ENCODE data around the gene SYNJ2BP.
"Not testable (repeated sequence)": the region's sequence is repeated elsewhere in the genome, so short reads cannot be mapped to it uniquely, and the experiment has no call there.

Gene SYNJ2BP, protein sequence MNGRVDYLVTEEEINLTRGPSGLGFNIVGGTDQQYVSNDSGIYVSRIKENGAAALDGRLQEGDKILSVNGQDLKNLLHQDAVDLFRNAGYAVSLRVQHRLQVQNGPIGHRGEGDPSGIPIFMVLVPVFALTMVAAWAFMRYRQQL

GRCh38 chr14:70416725-70417349 is at the start of gene SYNJ2BP:
TSS of gene SYNJ2BP (minus strand) at chr14:70417090. CDS start at chr14:70416963, 127 bp downstream.
- peak; percentile 34 to 59 for DNase-seq

GRCh38 chr14:70454731-70455130 is 37.8 kb upstream of the SYNJ2BP start:
- DNase-seq = no peak

DNA sequence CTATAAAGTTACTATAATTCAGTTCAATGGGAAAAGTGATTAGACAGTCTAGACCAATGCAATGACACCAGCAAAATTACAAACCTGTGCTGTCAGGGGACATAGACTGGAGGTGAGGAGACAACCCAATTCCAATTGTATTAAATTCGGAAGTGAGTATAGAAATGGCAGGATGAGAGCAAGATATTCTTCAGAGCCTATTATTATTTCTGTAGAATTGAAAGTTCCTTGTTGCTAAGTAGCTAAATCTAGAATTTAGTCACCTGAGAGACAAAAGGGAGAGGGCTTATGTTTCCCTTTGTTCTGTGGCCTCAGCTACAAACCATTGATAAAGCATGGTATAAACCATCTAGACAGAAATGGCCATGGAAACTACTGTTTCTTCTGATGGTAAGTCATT is 35.0 kb upstream of the SYNJ2BP start, which contains the start of gene ADAM21:
TSS of gene ADAM21 (plus strand) at position 301 of the 400 bp plus-strand sequence. CDS start 5,326 bp downstream, outside the sequence.
- no peak for DNase-seq

- no peak for DNase-seq
These were observed 31.9 kb upstream of the SYNJ2BP start for GRCh38 chr14:70448633-70449340.

- DNase-seq = no peak
These were observed 25.9 kb upstream of the SYNJ2BP start for GRCh38 chr14:70442750-70443149.

- DNase-seq = no peak
These were observed 24.8 kb upstream of the SYNJ2BP start for GRCh38 chr14:70441641-70442040.

GRCh38 chr14:70436867-70437266 is 20.0 kb upstream of the SYNJ2BP start:
- DNase-seq = no peak

- not testable (repeated sequence) for DNase-seq
These were observed 9.7 kb upstream of the SYNJ2BP start for GRCh38 chr14:70426555-70426954.

GRCh38 chr14:70425354-70425753 is 8.5 kb upstream of the SYNJ2BP start:
- no peak for DNase-seq

GRCh38 chr14:70422538-70422937 is 5.6 kb upstream of the SYNJ2BP start:
- DNase-seq = no peak

- DNase-seq = not testable (repeated sequence)
These were observed 2.5 kb upstream of the SYNJ2BP start for GRCh38 chr14:70419270-70419931.

GRCh38 chr14:70416338-70416724 is 559 bp downstream of the SYNJ2BP start:
- no peak for DNase-seq

GRCh38 chr14:70415788-70416187 is 1.1 kb downstream of the SYNJ2BP start:
- DNase-seq = no peak

DNA sequence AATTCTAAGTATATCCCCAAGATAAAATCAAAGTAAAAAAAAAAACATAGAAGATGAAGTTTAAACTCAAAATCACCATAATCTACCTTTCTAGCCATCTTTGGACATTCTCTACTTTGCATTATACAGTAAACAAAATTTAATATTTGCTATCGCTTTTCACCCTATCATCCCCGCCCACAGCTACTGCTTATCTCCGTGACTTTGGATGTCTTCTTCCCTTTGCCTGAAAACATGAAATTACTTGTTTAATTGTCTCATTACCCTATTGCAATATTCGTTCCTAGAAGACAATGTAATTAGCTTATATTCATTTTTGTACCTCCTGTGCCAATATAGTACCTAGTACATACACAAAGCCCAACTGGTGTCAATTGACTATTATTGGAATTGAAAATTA is 9.3 kb downstream of the SYNJ2BP start:
- DNase-seq = no peak

DNA sequence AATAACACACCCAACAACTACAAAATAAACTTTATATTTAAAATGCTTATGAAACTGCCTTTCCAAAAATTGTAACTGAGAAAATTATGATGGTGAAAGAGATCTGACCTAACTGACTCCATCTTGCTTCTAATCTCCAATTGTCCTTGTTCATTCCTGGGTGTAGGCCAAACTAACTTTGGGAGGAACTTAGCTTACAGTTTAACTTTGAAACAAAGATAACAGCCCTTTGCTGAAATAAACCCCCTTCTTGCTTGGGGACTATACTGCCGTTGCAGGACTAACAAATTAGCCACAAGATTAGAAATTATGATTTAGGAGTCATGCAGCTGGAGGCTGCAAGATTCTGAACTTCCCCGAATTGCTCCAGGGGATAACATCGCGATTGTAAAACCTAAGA is 10.7 kb downstream of the SYNJ2BP start:
- DNase-seq = not testable (repeated sequence)

DNA sequence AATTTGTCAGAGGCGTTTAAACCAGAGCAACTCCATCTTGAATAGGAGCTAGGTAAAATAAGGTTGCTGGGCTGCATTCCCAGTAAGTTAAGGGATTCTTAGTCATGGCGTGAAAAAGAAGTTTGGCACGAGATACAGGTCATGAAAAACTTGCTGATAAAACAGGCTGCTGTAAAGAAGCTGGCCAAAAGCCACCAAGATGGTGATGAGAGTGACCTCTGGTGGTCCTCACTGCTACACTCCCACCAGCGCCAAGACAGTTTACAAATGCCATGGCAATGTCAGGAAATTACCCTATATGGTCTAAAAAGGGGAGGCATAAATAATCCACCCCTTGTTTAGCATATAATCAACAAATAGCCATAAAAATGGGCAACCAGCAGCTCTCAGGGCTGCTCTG is 13.6 kb downstream of the SYNJ2BP start:
- not testable (repeated sequence) for DNase-seq

DNA sequence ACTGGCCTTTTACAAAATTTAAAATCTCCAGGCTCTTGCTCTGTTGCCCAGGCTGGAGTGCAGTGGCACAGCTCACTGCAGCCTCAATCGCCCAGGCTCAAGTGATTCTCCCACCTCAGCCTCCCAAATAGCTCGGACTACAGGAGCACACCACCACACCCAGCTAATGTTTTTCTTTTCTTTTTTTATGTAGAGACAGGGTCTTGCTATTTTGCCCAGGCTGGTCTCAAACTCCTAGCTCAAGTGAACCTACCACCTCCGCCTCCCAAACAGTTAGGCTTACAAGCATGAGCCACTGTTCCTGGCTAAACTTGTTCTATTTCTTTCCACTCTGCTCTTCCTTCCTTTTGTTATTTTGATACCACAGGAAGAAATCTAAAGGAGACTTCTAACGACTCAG is 15.2 kb downstream of the SYNJ2BP start:
- no peak for DNase-seq

DNA sequence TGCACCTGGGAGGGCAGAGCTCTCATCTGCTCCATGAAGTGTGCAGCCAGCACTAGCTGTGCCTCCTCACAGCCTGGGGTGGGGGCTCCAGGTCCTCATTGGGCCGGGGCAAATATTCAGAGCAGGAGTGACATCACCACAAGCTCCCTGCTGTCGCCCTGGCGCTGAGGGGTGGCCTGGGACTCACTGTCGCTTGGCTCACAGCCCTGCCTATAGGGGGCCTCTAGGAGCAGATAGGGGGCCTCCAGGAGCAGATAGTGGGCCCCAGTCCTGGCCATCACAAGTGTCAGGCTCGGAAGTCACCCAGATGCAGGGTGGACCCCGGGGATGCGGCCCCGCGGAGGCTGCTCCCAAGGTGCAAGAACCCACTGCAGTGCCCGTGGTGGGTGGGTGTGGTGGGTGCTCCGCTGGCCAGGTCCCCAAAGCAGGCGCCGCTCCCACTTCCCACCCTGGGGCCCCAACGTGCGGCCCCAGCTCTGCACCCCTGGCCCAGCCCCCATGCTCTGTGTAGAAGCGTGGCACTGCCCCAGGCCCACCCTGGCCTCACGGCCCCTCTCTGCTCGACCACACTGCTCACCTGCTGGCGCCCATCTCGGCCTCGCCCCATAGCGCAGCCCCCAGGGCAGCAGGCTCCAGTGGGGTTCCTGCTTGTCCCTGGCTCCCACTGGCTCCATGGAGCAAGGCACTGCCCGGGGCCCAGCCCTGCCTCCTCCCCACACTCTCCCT is 18.0 kb downstream of the SYNJ2BP start:
- DNase-seq = no peak

DNA sequence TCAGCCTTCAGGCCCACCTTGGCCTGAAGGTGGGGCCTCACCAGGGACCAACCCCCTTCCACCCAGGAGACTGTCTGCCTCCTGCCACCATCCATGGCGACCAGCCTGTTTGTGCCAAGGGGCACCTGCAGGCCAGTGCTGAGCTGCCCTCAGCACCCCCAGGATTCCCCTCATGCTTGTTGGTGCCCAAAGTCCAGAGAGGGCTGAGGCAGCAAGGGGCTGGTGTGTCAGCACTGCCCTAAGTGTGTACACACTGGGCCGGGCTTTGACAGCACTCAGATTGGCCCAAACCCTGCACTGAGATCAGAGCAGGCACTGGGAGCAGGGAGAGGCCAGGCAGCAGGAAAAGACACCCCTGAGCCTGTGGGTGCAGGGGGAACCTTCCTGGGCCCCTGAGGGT is 18.6 kb downstream of the SYNJ2BP start:
- no peak for DNase-seq

GRCh38 chr14:70397746-70398145 is 19.1 kb downstream of the SYNJ2BP start:
- no peak for DNase-seq

- no peak for DNase-seq
These were observed 22.1 kb downstream of the SYNJ2BP start for GRCh38 chr14:70394674-70395306.

GRCh38 chr14:70392676-70393075 is 24.2 kb downstream of the SYNJ2BP start:
- DNase-seq = no peak
